Measurements from ENCODE around the gene MPST.

DNA sequence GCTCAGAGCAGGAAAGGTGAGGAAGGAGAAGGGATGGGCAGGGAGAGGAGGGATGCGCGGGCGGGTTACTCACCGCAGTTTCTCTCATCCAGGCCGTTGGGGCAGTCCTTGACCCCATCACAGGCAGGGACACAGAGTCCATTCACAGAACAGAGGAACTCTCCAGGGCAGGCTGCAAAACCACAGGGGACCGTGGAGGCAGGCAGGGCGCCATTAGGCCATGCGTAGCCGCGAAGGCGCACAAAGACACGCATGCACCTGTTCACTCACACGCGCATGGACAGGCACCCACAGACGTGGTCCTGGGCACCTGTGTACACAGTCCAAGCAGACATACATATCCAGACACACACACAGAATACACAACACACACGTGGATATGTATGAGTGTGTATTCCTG lies 55.0 kb downstream of the MPST start:
- TF ChIP-seq POLR2A (IDR thresholded peaks at IDR 0.05), result no peak
- TF ChIP-seq, protein P1, sequence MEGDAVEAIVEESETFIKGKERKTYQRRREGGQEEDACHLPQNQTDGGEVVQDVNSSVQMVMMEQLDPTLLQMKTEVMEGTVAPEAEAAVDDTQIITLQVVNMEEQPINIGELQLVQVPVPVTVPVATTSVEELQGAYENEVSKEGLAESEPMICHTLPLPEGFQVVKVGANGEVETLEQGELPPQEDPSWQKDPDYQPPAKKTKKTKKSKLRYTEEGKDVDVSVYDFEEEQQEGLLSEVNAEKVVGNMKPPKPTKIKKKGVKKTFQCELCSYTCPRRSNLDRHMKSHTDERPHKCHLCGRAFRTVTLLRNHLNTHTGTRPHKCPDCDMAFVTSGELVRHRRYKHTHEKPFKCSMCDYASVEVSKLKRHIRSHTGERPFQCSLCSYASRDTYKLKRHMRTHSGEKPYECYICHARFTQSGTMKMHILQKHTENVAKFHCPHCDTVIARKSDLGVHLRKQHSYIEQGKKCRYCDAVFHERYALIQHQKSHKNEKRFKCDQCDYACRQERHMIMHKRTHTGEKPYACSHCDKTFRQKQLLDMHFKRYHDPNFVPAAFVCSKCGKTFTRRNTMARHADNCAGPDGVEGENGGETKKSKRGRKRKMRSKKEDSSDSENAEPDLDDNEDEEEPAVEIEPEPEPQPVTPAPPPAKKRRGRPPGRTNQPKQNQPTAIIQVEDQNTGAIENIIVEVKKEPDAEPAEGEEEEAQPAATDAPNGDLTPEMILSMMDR (IDR thresholded peaks at IDR 0.05 in 4 of 5, conservative IDR thresholded peaks at IDR 0.05 in 1 of 5), result no peak
